GM18861 (cell line): ENCODE measurements around the gene NOP14.

Experiments
- ATAC-seq: cut with Tn5 transposase; IDR thresholded peaks from one replicate; pipeline ENCODE4 v1.9.1; 2021; ENCODE audit not compliant: unreplicated experiment

NOP14 gene

GRCh38 chr4:2915789-2916188, 47.4 kb downstream of the NOP14 start:
- no peak for ATAC-seq

GRCh38 chr4:2914256-2915126, 48.7 kb downstream of the NOP14 start:
- ATAC-seq: no peak

DNA sequence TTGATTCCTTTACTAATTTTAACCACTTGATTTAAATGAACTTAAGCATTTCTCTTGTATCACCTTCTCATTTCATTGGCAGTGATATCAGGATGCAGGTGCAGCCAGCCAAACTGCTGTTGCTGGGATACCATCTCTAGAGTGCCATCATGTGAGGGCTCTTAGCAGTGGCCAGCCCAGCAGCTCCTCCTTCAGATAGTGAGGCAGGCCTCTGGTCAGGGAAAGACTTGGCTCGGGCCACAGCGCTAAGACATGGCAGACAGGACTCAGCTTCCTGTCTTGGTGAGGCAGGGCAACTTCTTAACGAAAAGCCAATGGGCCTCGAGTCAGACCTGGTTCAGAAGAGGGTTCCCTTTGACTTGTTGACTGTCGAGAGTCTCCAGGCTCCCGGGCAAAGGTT, 50.0 kb downstream of the NOP14 start:
- ATAC-seq: no peak

GRCh38 chr4:2911868-2912267, 51.3 kb downstream of the NOP14 start:
- no peak for ATAC-seq

- ATAC-seq: no peak
Measured at GRCh38 chr4:2910409-2910808, 52.8 kb downstream of the NOP14 start.

GRCh38 chr4:2909583-2909982, 53.6 kb downstream of the NOP14 start:
- no peak for ATAC-seq

DNA sequence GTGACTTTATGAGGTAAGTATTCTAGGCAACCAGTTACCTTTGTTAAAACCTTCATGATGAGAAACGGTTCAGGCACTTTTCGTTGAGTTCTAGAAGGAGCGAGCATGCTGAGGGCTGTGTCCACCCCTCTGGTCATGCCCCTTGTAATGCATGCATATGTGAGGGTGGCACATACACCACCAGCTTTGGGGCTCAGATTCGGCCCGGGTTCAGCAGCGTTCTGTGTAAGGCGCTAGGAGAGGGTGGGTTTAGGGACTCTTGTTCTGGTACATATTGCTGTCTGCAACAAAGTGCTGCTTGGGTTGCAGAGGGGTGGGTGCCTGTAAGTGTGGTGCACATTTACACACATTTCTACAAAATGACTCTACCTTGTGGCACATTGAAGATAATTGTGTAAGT, 54.5 kb downstream of the NOP14 start:
- ATAC-seq: no peak

- no peak for ATAC-seq
Measured at GRCh38 chr4:2907706-2908293, 55.4 kb downstream of the NOP14 start.

GRCh38 chr4:2907226-2907625, 56.0 kb downstream of the NOP14 start:
- no peak for ATAC-seq

DNA sequence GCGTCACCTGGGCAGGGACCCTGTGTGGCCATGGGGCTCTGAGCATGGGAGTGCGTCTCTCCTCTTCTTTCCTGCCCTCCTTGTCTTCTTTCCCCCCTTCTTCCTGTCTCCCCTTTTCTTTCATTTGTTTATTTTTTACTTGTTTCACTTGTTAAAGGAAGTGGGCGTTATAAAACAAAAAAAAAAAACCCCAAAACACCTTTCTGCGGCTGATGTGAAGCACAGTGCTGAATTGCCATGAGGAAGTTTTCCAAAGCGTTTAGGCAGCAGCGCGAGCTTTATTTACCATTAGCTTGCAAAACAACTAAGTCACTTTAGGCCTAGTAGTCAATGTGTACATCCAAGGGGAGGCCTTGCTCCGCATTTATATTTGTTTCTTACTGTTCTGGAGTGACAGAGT, 57.0 kb downstream of the NOP14 start:
- ATAC-seq: no peak

GRCh38 chr4:2905544-2905943, 57.7 kb downstream of the NOP14 start:
- ATAC-seq: no peak

DNA sequence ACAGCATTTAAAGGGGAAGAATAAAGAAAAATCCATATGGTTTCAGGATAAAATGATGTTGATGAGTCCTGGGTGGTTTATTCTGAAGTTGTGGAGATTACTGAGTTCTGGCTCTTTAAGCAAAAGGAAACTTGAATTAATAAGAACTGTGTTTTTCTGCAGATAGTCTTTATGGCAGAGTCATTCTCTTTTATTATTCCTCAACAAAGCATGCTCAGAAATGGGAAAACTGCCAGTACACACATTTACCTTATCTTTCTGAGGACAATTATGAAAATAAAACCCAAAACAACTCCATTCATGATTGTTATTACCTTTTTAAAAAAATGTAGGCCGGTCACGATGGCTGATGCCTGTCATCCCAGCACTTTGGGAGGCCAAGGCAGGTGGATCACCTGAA, 61.1 kb downstream of the NOP14 start:
- ATAC-seq: no peak

GRCh38 chr4:2901186-2901585, 62.0 kb downstream of the NOP14 start:
- no peak for ATAC-seq

GRCh38 chr4:2900741-2901140, 62.5 kb downstream of the NOP14 start:
- no peak for ATAC-seq

DNA sequence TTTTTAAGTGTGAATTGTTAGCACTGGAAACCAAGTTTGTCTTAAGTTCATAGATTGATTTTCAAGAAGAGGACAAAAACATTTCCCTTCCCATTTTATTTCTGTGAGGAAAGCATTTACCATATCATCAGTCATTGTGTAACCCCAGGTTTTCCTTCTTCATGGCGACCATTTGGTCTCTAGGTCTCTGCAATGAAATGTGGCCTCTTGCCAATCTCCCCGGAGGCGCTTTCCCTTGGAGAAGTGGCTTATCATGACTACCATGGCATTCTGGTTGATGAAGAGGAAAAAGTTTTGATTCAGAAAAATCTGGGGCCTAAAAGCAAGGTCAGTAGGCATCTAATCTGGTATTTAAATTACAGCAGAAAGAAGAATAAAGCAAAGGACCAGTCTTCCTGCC, 65.2 kb downstream of the NOP14 start:
- ATAC-seq: no peak

- no peak for ATAC-seq
Measured at GRCh38 chr4:2893772-2894171, 69.4 kb downstream of the NOP14 start.

- no peak for ATAC-seq
Measured at GRCh38 chr4:2891294-2891693, 71.9 kb downstream of the NOP14 start.

- ATAC-seq: no peak
Measured at GRCh38 chr4:2888886-2889285, 74.3 kb downstream of the NOP14 start.
